OCI-LY3 (cell line): Measurements from ENCODE around the gene MIOX.

Source experiments
- EZH2phosphoT487 ChIP-seq: fragments of 200-600 bp; shearing (Covaris generic); IDR thresholded peaks from 2 replicates; pipeline ENCODE4 v1.6.1; 2018; ENCODE audit warnings: antibody characterized with exemption, mixed run types, low read depth
- TF ChIP-seq, protein P1 (sequence below): fragments of 200-600, 300-600 bp; sonication (generic); IDR thresholded peaks from 2 replicates; pipeline ENCODE4 v1.5.1; 2014; ENCODE audit warnings: antibody characterized with exemption, low read length, low read depth

DNA sequence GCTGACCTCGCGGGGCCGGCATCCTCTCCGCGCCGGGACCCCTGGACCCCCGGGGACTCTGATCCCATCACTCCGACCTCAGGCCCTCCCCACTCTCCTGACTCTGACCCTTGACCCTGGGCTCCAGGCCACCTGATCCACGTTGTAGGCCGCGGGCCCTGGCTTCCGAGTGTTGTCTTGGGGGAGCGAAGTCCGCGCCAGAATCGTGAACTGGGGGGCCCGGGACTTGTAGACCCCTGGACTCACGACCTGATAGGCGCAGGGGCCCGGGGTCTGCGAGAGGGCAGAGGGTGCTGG lies 43.9 kb downstream of the MIOX start:
- TF ChIP-seq, protein P1, sequence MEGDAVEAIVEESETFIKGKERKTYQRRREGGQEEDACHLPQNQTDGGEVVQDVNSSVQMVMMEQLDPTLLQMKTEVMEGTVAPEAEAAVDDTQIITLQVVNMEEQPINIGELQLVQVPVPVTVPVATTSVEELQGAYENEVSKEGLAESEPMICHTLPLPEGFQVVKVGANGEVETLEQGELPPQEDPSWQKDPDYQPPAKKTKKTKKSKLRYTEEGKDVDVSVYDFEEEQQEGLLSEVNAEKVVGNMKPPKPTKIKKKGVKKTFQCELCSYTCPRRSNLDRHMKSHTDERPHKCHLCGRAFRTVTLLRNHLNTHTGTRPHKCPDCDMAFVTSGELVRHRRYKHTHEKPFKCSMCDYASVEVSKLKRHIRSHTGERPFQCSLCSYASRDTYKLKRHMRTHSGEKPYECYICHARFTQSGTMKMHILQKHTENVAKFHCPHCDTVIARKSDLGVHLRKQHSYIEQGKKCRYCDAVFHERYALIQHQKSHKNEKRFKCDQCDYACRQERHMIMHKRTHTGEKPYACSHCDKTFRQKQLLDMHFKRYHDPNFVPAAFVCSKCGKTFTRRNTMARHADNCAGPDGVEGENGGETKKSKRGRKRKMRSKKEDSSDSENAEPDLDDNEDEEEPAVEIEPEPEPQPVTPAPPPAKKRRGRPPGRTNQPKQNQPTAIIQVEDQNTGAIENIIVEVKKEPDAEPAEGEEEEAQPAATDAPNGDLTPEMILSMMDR, result no peak
- TF ChIP-seq EZH2phosphoT487, result no peak
